Activated T-cell treated with anti-CD3 and anti-CD28 coated beads, Interleukin-2, amount 50 U/mL, for 24 hours (primary cell): ENCODE measurements around the gene RSPH4A.
A peak's percentile ranks its signal among the peaks of the same experiment; 100 is the strongest.
"Not testable (repeated sequence)": the region's sequence is repeated elsewhere in the genome, so short reads cannot be mapped to it uniquely, and the experiment has no call there.

Source experiments
- DNase-seq: peaks from one replicate; pipeline ENCODE4 v3.0.0-alpha.2; 2020
- H3K27ac Mint-ChIP-seq: 2 replicates; pipeline ENCODE4 v1.8.0; 2020; ENCODE audit warnings: mild to moderate bottlenecking, mixed read lengths
- H3K27me3 Mint-ChIP-seq: 2 replicates; pipeline ENCODE4 v1.8.0; 2020; ENCODE audit warnings: mixed read lengths
- H3K36me3 Mint-ChIP-seq: 2 replicates; pipeline ENCODE4 v1.8.0; 2020; ENCODE audit warnings: low read depth, mixed read lengths
- H3K4me1 Mint-ChIP-seq: 2 replicates; pipeline ENCODE4 v1.8.0; 2020; ENCODE audit warnings: low read depth, mixed read lengths
- H3K4me3 Mint-ChIP-seq: 2 replicates; pipeline ENCODE4 v1.8.0; 2020; ENCODE audit warnings: mild to moderate bottlenecking, moderate library complexity, mixed read lengths
- H3K9me3 Mint-ChIP-seq: 2 replicates; pipeline ENCODE4 v1.8.0; 2020; ENCODE audit warnings: mixed read lengths

The RSPH4A gene

DNA sequence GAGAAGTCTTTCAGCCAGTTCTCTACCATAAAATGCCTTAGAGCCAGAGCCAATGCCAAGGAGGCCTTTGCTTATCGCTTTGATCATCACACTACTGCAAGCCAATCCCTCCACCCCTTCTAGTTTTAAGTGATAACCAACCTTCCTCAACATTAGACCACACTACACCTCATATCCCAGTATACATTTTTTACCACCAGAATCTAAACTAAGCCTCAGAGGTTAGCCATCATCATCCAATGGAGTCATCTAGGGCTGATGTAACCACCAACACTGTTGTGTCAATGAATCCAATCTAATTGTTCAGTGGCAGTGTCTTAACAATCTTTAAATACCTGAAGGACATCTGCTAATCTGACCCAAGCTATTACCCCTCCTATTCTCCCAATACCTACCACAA is 45.9 kb downstream of the RSPH4A start:
- Mint-ChIP-seq H3K4me3 (no peak overlapping the region), H3K36me3 (peaks cover 73% of the 10 kb centered on the region), H3K9me3 (no peaks in the 10 kb centered on the region), H3K27ac (peak overlapping the region; percentile 4), H3K4me1 (peaks cover 54% of the 10 kb centered on the region), H3K27me3 (no peaks in the 10 kb centered on the region)
- DNase-seq: no peak

DNA sequence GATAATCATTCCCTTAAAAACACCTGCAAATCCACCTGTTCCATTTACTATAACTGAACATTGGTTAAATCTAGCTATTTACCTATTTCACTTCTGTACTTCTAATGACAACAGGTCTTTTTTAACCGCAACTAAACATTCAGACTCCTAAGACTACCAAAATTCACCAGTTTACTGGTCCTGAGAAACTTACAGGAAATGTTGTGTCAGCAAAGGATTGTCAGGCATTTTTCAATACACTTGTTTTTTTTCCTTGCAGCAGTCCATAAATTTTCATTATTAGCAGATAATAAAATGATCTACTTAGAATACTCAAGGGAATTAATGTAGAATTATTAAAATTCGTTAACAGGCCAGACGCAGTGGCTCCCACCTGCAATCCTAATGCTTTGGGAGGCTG is 47.0 kb downstream of the RSPH4A start:
- H3K9me3 Mint-ChIP-seq: no peaks in the 10 kb centered on the region
- H3K27me3 Mint-ChIP-seq: no peaks in the 10 kb centered on the region
- DNase-seq: no peak
- H3K36me3 Mint-ChIP-seq: peaks cover 70% of the 10 kb centered on the region
- H3K27ac Mint-ChIP-seq: no peak overlapping the region
- peaks cover 58% of the 10 kb centered on the region for H3K4me1 Mint-ChIP-seq
- H3K4me3 Mint-ChIP-seq: no peak overlapping the region

DNA sequence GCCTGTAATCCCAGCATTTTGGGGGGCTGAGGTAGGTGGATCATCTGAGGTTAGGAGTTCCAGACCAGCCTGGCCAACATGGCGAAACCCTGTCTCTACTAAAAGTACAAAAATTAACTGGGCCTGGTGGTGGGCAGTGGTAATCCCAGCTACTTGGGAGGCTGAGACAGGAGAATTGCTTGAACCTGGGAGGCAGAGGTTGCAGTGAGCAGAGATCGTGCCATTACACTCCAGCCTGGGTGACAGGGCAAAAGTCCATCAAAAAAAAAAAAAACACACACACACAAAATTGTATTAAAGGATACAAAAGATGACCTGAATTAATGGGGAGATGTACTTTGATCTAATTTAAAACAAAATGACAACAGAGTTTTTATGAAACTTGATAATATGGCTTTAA is 47.9 kb downstream of the RSPH4A start:
- H3K27ac Mint-ChIP-seq: peak overlapping the region; percentile 23
- not testable (repeated sequence) for DNase-seq, H3K9me3 Mint-ChIP-seq, H3K27me3 Mint-ChIP-seq
- peaks cover 58% of the 10 kb centered on the region for H3K4me1 Mint-ChIP-seq
- H3K36me3 Mint-ChIP-seq: peaks cover 66% of the 10 kb centered on the region
- peak overlapping the region; percentile 34 for H3K4me3 Mint-ChIP-seq

DNA sequence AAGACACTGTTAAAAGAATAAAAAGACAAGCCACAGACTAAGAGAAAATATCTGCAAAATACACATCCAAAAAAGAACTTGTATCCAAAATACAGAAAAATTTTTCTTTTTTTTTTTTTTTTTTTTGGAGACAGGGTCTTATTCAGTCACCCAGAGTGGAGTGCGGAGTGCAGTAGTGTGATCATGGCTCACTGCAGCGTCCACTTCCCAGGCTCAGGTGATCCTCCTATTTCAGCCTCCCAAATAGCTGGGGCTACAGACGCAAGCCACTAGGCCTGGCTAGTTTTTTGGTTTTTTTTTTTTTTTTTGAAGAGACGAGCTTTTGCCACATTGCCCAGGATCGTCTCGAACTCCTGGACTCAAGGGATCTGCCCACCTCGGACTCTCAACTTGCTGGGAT is 49.2 kb downstream of the RSPH4A start:
- Mint-ChIP-seq H3K4me3 (peak overlapping the region; percentile 55), H3K9me3 (no peaks in the 10 kb centered on the region), H3K36me3 (peaks cover 55% of the 10 kb centered on the region), H3K27me3 (no peaks in the 10 kb centered on the region), H3K27ac (no peak overlapping the region), H3K4me1 (peaks cover 51% of the 10 kb centered on the region)
- DNase-seq: no peak

DNA sequence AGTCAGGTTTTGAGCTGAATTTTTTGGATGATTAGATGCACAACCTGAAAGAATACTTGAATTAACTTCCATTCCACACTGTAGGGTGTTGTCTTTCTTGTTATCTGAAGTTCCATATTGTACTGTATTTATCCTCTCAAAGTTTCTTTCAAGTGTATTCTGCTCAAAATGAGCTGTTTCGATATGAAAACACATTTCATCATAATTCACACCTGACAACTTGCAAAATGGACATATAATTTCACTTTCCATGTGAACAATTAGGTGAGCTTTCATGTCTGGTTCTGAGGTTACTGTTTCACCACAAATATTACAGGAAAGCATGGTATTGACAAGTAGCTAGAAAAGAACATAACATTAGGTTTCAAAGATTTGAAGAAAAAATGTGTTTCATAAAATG is 50.6 kb downstream of the RSPH4A start:
- no peak for DNase-seq
- H3K36me3 Mint-ChIP-seq: peaks cover 47% of the 10 kb centered on the region
- H3K27ac Mint-ChIP-seq: peak overlapping the region; percentile 80

DNA sequence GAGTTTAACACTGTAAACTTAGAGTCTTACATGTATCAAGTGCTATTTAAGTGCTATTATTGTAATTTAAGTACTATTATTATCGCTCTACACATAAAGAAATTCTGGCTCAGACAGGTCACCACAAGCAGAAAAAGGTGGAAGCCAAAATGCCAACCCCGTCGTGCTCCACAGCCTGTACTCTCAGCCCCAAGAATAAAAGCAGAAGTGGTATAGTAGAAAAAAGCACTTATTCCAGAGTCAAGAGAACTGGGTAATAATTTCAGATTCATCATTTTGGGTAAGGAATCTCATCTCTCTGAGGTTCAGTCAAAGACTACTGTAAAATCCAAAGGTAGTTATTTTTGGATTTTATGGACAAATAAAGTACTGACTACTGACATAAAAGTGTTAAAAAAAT is 51.3 kb downstream of the RSPH4A start:
- no peak for DNase-seq
- H3K27me3 Mint-ChIP-seq: no peaks in the 10 kb centered on the region
- peak overlapping the region; percentile 99 for H3K27ac Mint-ChIP-seq
- H3K4me1 Mint-ChIP-seq: peaks cover 37% of the 10 kb centered on the region
- H3K9me3 Mint-ChIP-seq: no peaks in the 10 kb centered on the region
- peak overlapping the region; percentile 89 for H3K4me3 Mint-ChIP-seq
- peaks cover 41% of the 10 kb centered on the region for H3K36me3 Mint-ChIP-seq

More for the DNA sequence above, 50.6 kb downstream of the RSPH4A start:
- Mint-ChIP-seq H3K4me1 (peaks cover 45% of the 10 kb centered on the region), H3K9me3 (no peaks in the 10 kb centered on the region), H3K4me3 (peak overlapping the region; percentile 55), H3K27me3 (no peaks in the 10 kb centered on the region)

DNA sequence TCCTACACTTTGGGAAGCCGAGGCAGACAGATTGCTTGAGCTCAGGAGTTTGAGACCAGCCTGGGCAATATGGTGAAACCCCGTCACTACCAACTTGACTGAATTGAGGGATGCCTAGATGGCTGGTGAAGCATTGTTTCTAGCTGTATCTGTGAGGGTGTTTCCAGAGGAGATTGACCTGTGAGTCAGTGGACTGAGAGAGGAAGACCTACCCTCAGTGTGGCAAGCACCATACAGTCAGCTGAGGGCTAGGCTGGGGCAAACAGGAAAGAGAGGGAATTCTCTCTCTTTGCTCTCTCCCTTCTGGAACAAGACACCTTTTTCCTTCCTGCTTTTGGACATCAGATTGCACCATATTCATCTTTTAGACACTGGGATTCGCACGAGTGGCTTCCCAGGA is 56.0 kb downstream of the RSPH4A start:
- no peaks in the 10 kb centered on the region for H3K9me3 Mint-ChIP-seq
- DNase-seq: no peak
- no peak overlapping the region for H3K27ac Mint-ChIP-seq
- no peaks in the 10 kb centered on the region for H3K27me3 Mint-ChIP-seq
- peaks cover 10% of the 10 kb centered on the region for H3K36me3 Mint-ChIP-seq
- H3K4me3 Mint-ChIP-seq: no peak overlapping the region
- H3K4me1 Mint-ChIP-seq: peaks cover 3% of the 10 kb centered on the region

DNA sequence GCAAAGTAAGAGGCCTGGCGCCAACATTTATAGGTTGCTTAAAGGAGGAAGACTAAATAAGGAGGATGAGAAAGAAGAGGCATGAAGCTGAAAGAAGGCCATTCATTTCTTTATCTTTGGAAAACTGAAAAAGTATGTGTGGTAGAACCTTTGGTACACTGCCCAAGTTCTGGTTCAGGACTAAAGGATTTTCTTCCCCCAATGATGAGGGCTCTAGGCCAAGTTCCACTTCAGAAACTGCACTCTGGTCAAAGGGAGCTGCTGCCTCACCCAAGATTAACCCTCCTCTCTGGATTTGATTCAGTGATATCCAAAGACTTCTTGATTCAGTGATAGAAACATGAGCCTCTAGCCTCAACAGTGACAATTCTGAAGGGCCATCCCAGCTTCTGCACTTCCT is 59.7 kb downstream of the RSPH4A start:
- Mint-ChIP-seq H3K36me3 (peaks cover under 1% of the 10 kb centered on the region), H3K9me3 (no peaks in the 10 kb centered on the region), H3K4me1 (peaks cover 11% of the 10 kb centered on the region), H3K27ac (no peak overlapping the region), H3K27me3 (no peaks in the 10 kb centered on the region), H3K4me3 (no peak overlapping the region)
- no peak for DNase-seq

DNA sequence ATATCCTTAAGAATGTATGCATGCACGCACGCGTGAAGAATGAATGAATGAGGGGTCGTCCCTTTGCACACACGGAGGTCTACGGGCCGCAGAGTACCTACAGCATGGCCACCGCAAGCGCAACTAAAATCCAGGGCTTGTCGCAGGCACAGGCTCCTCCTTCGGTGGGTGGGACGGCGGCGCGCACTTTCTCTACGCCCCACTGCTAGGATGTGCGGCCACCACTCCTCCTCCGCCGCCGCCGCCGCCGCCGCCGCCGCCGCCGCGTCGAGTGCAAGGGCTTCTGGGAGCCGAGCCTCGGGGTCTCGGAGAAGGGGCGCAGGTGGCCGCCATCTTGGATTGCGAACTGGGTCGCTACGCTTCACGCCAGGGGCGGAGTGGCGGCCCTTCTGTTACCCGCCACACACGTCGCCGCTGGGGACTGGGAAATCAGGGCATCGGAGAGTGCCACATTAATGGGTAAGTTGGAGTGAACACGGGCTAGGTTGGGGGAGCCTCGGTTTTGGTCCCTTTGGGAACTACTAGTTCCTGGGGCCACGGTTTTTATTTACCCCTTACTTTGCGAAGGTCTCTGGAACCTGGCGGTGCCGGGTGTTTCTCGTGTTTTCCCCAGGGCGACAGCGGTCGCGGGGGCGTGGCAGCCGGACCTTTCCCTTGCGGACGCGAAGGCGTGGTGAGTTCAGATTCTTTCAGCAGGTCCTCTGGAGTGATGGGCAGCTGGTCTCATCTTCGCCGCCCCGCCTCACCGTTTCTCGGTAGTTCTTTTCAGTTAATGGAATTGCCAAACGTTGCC is 64.8 kb downstream of the RSPH4A start, which contains the start of gene KPNA5:
TSS of gene KPNA5 (plus strand) at position 332 of the 793 bp plus-strand sequence. CDS start at position 456, 124 bp downstream.
- Mint-ChIP-seq H3K4me3 (peak within 1 kb of the TSS; percentile 98), H3K4me1 (peaks cover 42% of the 10 kb centered on the region), H3K27ac (peak within 1 kb of the TSS; percentile 99), H3K9me3 (no peaks in the 10 kb centered on the region), H3K36me3 (peaks cover 37% of the 10 kb centered on the region), H3K27me3 (no peaks in the 10 kb centered on the region)
- DNase-seq: peak; percentile 91

DNA sequence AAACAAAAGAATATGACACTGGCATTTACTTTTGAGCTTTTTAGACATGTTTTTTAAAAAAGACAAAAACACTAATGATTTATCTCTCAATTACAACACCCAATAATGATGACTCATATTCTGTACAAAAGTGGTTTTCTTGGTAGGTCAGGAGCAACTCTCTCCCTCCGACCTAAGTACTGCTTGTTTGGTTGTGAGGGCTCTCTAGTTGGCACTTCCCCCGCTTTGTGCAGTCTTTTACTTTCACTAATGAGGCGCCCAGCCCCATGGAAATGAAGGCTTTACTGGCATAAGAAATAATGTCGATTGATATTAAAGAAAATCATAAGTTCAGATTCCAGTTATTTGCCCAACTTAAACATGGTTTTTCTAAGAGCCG is 66.0 kb downstream of the RSPH4A start:
- DNase-seq: no peak
- peak overlapping the region; percentile 98 for H3K4me3 Mint-ChIP-seq
- peak overlapping the region; percentile 92 for H3K27ac Mint-ChIP-seq
- peaks cover 54% of the 10 kb centered on the region for H3K4me1 Mint-ChIP-seq
- no peaks in the 10 kb centered on the region for H3K9me3 Mint-ChIP-seq
- H3K36me3 Mint-ChIP-seq: peaks cover 48% of the 10 kb centered on the region
- no peaks in the 10 kb centered on the region for H3K27me3 Mint-ChIP-seq
